Neural progenitor cell (in vitro differentiated cells): Measurements from ENCODE around the gene NDUFA6.
"Not testable (repeated sequence)": the region's sequence is repeated elsewhere in the genome, so short reads cannot be mapped to it uniquely, and the experiment has no call there.

Experiments used
- EZH2 ChIP-seq: fragments of 200-600 bp; sonication (generic); IDR thresholded peaks from 2 replicates; pipeline ENCODE4 v1.6.1; 2017; ENCODE audit warnings: antibody characterized with exemption, mild to moderate bottlenecking, moderate library complexity
- TF ChIP-seq, protein P1 (sequence below): fragments of 200-600 bp; sonication (generic); IDR thresholded peaks from 2 replicates; pipeline ENCODE4 v1.5.1; 2017; ENCODE audit warnings: antibody characterized with exemption, mild to moderate bottlenecking

DNA sequence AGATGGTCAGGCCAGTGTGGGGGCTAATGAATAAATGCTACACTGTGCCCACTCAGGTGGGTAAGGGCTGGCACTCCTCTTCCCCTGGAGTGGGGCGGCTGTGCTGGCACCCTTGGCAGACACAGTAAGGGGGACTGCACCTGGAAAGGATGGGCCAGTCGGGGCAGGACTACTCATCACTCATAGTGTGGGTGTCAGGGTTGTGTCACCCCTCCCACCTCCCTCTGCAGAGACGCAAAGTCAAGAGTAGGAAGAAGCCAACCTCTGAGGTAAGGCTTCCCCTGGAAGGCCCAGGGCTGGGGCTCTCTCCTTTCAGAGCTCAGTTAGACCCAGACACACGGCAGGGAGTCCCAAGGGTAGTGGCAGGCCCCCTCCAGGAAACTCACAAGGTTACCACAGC is 45.1 kb upstream of the NDUFA6 start:
- TF ChIP-seq EZH2 = not testable (repeated sequence)
- TF ChIP-seq, protein P1, sequence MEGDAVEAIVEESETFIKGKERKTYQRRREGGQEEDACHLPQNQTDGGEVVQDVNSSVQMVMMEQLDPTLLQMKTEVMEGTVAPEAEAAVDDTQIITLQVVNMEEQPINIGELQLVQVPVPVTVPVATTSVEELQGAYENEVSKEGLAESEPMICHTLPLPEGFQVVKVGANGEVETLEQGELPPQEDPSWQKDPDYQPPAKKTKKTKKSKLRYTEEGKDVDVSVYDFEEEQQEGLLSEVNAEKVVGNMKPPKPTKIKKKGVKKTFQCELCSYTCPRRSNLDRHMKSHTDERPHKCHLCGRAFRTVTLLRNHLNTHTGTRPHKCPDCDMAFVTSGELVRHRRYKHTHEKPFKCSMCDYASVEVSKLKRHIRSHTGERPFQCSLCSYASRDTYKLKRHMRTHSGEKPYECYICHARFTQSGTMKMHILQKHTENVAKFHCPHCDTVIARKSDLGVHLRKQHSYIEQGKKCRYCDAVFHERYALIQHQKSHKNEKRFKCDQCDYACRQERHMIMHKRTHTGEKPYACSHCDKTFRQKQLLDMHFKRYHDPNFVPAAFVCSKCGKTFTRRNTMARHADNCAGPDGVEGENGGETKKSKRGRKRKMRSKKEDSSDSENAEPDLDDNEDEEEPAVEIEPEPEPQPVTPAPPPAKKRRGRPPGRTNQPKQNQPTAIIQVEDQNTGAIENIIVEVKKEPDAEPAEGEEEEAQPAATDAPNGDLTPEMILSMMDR = not testable (repeated sequence)
